ENCODE results near the gene TF. TPM values are rescaled to one million over a fixed set of nuclear protein-coding genes. Genes with fewer than 3 reads are reported as not detected.
A peak's percentile ranks its signal among the peaks of the same experiment; 100 is the strongest.
"Not testable (repeated sequence)": the region's sequence is repeated elsewhere in the genome, so short reads cannot be mapped to it uniquely, and the experiment has no call there.

Gene TF
- total RNA-seq, 1 donor from 2014 or later, result 0.85 TPM

DNA sequence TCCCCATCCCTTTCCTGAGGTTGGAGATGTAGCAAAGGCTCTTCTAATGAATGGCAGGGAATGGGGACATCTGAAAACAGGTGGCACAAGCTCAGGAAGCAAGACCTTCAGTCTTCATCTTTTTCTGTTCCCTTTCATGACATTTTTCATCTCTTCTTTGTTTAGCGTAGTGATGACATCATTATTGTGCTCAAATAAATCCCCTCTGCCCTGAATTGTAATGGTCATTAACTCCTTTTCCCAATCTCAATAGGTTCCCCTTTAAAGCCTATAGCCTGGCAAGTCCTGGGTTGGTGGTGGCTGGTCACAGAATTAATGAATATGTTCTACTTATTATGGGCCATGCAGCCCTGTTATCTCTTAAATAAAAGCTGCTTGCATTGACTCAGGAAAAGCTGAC lies 21.4 kb downstream of the TF start:
- no peak for DNase-seq

DNA sequence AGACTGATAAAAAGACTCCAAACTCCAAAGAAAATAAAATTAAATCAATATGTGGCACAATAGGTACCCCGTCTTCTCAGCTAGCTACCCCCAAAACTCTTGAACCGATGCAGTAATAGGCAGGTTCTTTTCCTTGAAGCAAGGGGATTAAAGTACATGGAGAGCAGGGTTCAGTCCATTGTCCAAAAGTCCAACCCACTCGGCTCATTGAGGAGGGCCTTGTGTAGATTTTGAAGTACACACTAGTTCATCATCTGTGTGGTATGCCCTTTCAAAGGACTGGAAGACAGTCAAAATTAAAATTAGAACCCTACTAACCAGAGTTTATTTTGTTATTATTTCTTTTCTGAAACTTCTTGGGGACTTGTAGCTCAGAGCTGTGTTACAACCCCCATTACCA lies 23.3 kb downstream of the TF start:
- no peak for DNase-seq

DNA sequence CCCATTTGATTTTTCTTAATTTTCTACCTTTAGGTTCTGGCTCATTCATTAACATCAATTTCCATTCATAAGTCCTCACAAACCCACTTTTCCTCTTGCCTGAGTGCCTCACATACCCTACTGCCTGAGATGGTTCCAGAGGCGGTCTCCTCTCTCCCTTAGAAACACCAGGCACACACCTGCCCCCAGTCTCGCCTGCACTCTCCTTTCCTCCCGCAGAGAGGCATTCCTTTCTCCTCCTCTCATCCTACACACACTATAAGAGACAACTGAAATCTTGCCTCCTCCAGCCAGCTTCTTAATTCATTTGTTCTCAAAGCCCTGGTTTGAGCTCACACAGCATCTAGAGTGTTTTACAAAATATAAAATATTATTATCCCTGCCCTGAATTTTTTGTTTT lies 27.5 kb downstream of the TF start:
- DNase-seq, result no peak

DNA sequence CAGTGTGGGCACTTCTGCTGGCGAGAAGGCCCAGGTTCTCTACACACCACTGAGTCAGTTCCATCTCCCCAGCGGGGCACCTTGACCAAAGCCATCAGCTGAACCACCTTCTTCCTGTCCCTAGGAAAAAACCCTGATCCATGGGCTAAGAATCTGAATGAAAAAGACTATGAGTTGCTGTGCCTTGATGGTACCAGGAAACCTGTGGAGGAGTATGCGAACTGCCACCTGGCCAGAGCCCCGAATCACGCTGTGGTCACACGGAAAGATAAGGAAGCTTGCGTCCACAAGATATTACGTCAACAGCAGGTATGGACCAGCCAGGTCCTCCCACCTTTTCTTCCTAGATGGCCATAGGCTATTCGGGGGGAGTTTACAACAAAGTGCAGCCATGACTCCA lies 29.1 kb downstream of the TF start:
- DNase-seq, result no peak

DNA sequence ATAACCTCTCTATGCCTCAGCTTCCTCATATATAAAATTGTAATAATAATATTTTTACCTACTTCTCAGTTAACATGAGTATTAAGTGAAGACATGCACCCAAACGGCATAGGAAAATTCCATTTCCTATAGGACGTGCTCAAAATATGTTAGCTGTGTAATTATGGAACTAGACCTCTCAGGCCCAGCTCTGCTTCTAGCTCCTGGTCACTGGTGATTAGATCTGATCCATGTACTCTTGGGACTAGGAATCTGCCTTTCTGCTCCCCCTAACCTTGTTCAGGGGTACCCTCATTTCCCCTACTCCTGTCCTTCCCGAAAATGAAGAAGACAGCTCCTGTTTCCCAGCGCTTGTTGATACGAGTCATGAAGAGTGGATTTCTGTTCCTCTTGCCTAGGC lies 29.6 kb downstream of the TF start:
- DNase-seq, result no peak

DNA sequence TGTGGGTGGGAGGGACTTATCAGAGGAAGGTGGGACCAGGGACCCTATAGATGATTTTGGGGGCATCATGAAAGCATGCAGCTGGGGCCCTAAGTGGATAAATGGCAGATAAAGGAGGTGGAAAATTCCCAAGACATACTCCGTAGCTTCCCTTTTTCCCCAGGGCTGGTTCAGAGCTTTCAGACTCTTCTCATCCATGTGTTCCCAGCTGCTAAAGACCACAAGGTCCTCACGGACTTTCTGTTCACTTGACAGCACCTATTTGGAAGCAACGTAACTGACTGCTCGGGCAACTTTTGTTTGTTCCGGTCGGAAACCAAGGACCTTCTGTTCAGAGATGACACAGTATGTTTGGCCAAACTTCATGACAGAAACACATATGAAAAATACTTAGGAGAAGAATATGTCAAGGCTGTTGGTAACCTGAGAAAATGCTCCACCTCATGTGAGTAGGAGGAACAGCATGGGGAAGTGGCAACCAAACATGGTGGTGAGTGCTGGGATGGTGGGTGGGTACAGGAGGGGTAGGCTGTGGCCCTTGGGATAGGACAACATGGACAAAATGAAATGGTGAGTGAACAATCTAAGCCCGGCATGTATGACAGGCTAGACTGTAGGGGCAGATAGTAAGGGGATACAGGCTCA lies 30.7 kb downstream of the TF start:
- DNase-seq, result no peak

DNA sequence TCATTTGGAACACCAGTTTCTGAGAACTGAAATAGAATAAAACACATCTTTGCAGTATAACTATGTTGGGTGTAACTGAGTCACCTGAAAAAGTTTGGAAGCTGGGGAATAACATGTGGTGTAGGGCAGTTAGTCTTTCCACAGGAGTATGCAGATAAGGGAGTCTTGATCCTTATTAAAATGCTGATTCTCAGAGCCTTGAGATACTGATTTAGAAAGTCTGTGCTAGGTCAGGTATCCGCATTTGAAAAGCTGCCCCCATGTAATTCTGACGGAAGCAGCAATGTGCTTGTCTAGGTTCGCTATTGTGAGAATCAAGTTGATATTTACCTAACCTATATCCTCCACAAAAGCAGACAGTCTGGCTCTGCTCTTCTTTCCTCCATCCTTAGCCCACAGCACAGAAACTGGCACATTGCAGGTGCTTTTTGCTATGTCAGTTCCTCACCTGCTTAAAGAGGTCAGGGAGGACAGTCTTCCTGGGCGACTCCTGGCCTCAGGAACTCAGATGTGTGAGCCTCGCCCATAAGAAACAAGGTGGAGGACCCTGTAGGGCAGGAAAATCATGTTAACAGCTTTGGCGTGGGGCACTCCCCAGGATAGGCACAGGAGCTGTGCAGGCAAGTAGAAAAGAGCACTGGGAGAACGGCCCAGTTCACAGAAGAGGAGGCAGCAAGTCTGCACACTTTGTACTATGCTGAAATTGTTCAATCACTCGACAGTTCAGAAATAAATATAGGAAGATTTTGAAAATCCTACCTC lies 31.8 kb downstream of the TF start:
- no peak for DNase-seq

DNA sequence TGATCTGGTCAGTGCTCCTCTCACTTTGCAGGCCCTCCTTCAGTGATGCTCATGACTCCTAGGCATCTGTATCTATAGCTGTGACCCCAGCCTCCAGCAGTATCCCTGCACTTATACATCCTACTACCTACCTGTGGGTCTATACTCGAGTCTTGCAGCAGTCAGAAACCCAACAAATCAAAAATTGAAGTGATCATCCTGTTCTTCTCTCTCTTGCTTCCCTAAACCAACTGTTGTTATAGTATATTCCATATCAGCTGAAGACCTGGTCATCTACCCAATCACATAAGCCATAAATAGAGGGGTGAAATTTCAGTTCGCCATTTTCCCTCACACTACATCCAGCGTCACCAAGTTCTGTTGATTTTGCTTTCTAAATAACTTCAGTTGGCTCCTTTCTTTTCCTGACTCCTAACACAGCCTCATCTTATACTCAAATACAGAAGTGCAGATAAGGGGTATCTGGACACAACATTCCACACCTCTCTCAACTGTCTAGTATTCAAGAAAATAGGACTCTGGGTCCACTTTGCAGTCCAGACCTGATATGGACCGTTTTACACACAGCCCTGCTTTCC lies 33.5 kb downstream of the TF start:
- no peak for DNase-seq

DNA sequence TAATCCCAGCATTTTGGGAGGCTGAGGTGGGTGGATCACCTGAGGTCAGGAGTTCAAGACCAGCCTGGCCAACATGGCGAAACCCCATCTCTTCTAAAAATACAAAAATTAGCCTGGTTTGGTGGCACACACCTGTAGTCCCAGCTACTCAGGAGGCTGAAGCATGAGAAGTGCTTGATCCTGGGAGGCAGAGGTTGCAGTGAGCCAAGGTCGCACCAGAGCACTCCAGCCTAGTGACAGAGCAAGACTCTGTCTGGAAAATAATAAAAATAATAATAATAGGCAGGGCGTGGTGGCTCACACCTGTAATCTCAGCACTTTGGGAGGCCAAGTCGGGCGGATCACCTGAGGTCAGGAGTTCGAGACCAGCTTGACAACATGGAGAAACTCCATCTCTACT lies 34.6 kb downstream of the TF start:
- DNase-seq, result not testable (repeated sequence)

DNA sequence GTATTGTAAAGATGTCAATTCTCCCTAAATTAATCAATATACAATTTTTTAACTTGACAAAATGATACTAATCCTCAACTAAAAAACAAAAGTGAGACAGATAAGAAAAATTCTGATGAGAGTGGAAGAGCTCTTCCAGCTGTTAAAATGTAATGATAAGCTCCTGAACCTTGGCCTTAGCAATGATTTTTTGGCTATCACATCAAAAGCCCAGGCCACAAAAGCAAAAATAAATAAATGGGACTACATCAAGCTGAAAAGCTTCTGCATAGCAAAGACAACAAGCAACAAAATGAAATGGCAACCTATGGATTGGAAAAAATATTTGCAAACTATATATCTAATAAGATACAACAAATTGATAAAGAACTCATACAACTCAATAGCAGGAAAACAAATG lies 35.4 kb downstream of the TF start:
- DNase-seq, result no peak

DNA sequence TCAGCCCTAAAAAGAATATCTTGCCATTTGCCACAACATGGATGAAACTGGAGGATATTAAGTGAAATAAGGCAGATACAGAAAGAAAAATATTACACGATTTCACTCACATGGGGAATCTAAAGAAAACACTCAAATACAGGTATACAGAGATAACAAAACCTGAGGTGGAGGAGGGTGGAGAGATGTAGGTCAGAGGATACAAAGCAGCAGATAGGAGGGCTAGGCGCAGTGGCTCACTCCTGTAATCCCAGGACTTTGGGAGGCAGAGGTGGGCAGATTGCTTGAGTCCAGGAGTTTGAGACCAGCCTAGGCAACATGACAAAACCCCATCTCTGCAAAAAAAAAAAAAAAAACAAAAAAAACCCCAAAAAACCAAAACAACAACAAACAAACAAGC lies 36.3 kb downstream of the TF start:
- no peak for DNase-seq

DNA sequence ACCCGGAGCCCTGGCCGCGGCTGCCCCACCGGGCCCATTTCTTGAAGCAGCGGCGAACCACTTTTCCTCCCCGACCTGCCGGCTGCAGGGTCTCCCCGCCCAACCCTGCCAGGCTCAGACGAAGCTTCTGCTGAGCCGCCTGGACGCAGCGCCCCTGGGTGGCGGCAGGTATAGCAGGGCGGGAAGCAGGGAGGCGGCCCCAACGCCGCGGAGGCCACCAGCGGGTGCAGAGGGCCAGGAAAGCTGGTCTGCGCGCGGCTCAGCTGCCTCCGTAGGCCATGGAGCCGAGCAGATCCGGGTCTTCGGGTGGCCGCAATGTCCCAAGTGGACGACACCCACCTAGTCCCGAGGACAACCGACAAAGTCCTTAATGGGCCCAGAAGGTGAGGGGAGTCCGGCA lies 37.6 kb downstream of the TF start:
- DNase-seq, result no peak

DNA sequence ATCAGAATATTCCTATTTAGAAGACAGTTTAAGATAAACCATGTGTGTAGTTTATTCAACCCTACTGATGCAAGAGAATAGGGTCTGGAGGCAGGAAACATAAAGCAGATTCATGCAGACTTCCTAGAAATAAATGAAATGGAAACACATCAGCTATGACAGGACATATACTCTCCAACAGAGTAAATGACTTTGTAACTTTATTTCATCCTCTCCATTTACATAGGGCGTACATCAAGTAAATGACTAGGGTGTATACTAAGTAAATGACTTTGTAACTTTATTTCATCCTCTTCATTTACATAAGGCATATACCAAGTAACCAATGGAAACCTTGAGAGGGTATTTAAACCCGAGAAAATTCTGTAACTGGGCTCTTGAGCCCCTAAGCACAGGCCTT lies 41.8 kb downstream of the TF start:
- DNase-seq, result no peak

DNA sequence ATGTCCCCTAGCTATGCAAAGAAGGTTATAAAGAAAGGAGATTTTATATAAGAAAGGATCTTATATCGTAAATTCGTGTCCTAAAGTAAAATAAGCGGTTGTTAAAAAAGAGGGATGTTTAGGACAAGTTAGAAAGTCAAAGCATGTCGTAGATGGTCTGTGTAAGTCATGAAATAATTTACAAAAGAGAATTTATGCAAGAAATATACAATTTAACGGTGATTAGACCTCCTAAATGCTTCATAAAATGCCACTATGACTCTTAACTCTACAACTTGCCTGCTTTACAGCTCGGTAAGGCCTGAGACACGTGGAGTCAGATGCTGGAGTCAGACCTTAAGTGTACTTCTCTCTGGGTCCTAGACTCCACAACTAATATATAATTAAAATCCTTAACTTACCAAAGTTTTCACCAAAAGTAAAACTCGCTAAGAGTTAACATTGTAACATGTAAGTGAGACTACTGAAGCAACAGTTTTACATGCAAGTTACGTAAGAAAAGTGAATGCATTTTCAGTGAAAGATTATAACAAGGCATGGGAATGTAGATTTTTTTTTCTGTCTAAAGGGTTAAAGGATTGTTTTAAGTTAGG lies 46.1 kb downstream of the TF start:
- DNase-seq, result peak; percentile 31

DNA sequence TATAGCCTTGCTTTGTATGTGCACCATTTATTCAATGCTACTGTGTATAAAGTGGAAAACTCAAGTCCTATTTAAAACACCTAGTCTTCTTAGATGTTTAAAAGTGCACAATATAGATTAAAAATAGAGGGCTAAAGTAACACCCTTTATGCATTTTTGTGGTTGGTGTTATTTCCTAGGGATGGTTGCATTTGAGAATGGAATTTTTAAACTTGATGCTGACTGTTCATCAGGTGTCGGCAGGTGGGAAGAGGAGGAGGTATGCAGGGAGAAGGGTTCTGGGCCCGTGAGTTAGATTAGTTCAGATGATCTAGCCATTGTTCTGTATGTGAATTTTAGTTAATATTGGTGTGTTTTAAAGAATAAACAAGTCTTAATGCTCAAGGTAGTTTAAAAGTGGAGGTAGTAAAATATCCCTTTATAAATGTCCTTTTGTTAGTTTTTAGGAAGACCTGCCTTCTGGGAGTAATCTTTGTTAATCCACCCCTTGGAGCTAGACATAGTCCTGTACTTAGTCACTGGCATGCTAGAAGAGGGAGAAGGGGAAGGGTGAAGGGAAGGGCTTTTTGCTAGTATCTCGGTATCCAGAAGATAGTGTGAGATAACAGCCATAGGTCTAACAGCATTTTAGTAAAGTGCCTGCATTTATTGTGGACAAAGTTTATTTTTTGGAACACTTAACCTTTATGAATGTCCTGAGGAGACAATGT lies 51.4 kb downstream of the TF start:
- no peak for DNase-seq

DNA sequence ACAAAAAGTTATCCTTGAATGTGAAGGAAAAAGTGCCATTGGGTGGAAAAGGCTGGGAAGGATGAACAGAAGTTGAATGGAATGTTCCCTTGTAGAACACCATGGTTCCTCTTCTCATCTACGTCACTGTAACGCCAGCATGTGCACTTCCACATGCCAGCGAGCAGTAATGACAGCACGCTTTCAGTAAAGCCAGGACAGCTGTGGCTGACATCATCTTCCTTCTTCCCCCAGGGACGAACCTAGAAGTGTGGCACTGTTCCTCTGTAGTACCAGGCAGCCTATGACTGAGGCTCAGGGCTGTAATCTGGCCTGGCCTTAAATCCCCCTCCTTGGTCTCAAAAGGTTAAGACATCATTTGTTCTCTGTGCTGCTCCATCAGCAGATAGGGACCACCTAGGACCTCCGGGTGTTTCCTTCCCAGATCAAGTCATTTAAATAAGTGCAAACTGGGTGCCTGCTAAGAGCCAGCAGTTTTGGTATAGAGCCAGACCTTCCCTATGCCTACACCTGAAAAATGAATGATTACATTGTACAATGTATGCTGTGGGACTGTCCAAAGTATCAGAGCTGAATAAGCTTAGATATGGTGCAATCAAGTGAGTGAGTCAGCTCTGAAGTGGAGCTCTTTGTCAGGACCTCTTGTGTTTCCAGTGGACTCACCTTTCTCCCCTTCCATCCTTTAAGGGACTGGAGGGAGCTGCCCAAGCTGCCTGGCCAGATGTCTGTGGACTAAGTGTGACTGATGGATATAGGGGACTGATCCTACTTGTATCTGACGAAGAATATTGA lies 53.8 kb downstream of the TF start:
- DNase-seq, result no peak

DNA sequence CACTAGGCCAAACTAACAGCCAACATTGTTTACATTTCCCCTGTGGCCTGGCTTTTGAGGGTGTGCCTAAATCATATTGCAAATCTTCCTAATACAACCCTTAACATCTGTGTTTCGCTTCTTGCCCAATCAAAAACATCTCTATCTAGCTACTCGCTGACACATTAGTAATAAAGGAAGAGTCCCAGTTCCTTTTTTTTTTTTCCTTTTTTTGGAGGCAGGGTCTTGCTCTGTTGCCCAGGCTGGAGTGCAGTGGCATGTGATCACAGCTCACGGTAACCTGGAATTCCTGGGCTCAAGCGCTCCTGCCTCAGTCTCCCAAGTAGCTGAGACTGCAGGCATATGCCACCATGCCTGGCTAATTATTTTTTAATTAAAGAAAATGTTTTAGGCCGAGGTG lies 57.3 kb downstream of the TF start:
- no peak for DNase-seq

DNA sequence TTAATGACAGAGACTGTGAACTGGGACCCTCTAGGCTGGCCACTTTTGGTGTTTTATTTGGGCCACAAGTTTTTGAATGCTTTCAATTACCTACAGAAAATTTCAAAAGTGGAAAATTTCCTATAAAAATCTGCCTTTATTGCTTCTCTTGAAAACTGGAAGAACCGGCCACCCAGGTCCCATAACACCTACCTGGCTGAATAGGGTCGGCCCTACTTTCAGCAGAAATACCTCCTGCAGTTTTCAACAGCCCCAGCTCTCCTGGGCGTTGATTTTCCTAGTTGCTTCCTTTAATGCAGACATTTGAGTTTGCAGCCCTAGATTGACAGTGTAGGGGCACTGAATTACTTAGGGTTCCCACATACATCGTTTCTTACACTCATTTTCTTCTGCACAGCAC lies 58.7 kb downstream of the TF start:
- DNase-seq, result no peak

DNA sequence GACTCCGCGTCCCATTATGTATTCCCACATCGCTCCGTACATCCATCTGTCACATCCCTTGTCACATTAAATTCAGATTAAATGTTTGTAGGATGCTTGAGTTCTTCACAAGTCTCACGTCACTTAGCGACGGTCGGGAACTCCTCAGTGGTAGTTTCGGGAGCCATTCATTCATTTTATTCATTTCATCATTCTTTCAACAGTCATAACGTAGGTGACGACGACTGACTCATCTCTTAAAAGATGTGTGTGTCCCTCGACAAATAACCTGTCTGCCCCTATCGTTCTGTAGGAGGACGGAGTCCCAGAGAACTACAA lies 59.1 kb downstream of the TF start:
- no peak for DNase-seq

DNA sequence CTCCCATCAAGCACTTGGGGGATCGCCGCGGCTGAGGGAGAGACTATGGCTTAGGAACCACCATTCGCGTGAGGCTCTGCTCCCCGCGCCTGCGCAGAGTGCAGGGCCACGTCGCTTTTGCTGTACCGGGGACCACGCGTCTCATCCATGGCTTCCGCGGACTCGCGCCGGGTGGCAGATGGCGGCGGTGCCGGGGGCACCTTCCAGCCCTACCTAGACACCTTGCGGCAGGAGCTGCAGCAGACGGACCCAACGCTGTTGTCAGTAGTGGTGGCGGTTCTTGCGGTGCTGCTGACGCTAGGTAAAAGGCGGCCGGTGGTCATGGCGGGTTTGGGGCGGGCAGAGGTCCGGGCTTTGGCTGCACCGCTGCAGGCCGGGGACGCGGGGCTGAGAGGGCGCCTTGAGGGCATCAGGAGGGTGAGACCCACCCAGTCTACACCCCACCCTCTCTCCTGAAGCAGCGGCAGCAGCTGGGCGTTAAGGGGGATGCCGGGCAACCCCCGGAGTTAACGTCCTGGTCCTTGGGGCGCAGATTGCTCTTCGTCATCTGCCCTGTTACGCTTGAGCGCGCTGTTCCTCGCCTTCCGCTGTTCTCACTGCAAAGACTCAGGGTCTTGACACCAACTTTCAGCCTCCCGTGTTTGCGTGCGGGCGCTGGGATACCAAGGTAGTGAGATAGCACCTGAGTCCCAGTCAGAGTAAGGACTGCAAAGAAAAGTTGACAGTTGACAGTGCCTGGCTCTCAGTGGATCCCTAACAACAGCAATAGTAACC lies 59.7 kb downstream of the TF start, which contains the start of gene SRPRB:
SRPRB (plus strand) TSS at position 114 of the 774 bp plus-strand sequence; CDS start at position 148, 34 bp downstream.
- DNase-seq, result peak; percentile 97

DNA sequence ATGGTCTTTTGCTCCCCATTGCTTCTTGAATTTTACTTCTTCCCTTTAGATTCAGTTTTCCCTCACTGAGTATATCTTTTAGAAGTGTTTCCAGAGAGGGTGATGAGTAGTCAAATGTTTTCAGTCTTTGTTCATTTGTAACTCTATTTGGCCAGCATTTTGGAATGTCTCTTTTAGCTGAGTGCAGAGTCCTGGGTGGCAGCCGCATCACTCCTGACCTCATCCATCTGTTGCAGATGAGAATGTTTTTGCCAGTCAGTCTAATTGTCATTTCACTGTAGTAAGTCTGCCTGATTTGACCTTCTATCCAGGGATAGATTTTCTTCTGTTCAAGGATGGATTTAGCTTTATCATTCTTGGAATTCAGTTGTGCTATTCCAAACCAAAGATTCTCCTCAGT lies 66.7 kb downstream of the TF start:
- DNase-seq, result no peak

DNA sequence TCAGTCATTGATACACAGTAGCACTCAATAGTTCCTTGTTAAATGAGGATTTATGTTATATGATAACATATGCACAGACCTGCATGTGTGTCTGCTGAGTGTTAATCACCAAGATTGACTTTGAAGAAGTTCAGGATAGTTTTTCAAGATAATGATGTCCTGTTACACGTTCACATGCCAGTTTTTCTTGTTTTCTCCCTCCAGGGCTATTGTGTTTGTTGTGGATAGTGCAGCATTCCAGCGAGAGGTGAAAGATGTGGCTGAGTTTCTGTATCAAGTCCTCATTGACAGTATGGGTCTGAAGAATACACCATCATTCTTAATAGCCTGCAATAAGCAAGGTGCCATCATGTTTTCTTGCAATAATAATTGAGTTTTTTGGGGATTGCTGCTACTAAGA lies 69.2 kb downstream of the TF start:
- DNase-seq, result no peak
